CD4-positive, alpha-beta T cell treated with Interleukin-15 for 4 hours (primary cell): ENCODE measurements around the gene XPOT.

Source experiments
- DNase-seq: peaks from one replicate; pipeline ENCODE4 v3.0.0-alpha.2; 2020; ENCODE audit warnings: low spot score

Gene XPOT

DNA sequence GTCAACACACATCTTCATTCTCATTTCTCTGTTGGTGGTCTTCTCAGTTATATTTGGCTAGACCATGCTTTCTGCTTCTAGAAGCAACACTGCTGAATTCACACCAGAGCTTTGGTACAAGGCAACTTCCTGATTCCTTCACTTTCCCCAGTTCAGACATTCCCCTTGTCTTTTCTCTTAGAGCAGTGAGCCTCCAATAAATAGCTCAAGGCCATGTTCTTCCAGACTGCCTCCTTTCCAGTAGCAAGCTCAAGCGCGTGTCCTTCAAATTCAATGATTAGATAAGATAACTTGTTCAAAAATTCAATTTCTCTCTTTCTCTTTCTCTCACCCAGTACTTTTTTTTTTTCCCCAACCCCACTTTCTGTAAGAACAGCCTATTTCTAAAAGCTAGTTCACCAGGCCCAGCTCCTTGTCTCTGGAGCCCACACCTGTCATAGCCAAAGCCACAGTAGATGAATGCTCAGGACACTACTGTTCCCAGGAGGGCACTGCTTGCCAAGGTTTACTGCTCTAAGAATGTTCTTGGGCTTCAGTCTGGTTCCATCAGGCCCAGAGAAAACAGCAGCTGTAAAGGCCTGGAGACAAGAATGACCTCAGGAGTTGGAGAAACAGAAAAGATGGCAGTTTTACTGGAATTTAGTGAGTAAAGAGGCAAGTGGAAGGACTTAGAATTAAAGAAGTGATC lies 65.4 kb downstream of the XPOT start:
- DNase-seq = no peak

DNA sequence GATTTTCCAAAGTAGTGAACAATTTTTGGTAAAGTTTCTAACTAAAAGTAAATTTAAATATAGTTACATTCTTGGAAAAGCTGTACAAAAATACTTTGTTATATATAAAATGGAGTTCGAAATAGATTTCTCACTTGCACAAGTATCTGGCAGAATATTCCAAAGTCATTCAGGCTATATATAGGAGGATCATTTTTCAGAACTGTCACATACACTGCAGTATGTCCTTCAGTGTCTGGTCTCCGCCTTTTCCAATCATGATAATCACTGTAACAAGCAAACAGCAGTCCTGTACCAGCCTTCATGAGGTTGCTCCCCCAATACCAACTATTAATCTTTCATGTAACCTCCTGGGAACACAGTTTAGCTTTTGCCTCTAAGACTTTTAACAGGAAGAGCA lies 66.3 kb downstream of the XPOT start:
- DNase-seq = no peak

DNA sequence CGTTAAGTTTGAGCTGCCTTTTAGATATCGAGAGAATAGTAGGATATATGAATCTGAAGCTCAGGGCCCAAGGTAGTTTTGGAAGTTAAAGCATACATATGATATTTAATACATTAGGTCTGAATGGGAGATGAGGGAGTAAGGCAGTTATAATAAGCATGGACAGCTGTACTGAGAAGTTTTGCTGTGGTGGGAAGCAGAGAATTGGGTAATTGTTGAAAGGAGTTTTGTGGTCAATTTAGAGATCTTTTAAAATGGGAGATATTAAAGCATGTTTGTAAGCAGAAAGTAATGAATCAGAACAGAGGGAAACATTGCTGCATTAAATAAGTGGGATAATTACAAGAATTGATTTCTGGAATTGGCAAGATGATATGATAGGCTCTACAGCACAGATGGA lies 69.0 kb downstream of the XPOT start:
- DNase-seq = no peak

DNA sequence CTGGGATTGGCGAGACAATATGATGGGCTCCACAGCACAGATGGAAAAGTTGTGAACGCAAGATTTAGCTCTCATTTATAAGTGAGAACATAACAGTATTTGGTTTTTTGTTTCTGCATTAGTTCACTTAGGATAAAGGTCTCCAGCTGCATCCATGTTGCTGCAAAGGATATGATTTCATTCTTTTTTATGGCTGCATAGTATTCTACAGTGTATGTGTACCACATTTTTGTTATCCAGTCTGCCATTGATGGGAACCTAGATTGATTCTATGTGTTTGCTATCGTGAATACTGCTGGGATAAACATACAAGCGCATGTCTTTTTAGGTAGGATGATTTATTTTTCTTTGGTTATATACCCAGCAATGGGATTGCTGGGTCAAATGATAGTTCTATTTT lies 71.3 kb downstream of the XPOT start:
- DNase-seq = no peak

DNA sequence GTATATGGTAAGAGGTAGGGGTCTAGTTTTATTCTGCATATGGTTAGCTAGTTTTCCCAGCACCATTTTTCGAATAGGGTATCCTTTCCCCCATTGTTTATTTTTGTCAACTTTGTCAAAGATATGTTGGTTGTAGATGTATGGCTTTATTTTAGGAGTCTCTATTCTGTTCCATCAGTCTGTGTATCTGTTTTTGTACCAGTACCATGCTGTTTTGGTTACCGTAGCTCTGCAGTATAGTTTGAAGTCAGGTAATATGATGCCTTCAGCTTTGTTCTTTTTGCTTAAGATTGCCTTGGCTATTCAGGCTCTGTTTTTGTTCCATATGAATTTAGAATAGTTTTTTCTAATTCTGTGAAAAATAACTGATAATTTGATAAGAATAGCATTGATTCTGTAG lies 72.7 kb downstream of the XPOT start:
- DNase-seq = no peak

DNA sequence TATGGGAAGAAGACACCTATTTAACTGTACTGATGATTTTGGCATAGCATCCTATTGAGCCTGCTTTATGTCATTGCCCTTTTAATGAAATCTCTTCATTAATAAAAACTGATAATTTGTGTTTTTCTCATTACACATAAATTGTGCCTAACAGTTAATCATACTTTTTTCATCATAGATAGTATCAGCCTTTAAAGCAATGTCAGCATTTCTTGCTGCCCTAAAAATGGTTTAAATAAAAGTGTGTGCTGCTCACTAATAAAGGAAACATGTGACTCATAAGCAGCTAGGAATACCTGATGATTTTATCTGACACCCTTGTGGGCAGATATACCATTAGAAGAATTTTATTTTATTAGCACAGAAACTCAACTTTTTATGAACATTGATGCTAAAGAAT lies 74.5 kb downstream of the XPOT start:
- DNase-seq = no peak

DNA sequence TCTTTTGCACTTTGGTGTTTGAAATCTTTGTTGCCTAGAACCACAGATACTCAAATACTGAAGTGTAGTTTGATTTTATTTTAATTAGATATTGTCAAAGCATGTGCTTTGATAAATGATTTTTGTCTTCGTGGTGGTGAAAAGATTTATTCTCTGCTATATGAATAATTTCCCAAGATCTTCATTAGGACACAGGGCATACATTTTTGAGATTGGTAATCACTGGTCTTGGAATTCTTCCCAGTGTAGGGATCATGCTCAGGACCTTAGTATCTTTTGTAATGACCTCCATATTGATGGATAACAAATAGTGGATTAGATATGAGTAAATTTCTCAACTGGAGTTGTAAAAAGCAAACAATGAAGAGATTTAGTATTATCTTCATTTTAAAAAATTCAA lies 76.0 kb downstream of the XPOT start:
- no peak for DNase-seq

DNA sequence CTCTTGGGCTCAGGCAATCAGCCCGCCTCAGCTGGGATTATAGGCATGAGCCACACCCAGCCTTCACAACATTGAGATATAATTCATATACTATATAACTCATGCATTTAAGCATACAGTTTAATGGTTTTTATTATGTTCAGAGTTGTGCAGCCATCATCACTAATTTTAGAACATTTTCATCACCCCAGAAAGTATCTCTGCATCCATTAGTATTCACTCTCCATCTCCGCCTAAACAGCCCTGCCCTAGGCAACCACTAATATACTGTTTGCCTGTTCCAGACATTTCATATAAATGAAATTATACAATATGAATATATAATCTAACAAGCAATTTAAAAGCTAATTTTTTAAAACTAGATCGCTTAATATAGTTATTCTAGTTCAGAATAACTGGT lies 82.5 kb downstream of the XPOT start:
- no peak for DNase-seq

DNA sequence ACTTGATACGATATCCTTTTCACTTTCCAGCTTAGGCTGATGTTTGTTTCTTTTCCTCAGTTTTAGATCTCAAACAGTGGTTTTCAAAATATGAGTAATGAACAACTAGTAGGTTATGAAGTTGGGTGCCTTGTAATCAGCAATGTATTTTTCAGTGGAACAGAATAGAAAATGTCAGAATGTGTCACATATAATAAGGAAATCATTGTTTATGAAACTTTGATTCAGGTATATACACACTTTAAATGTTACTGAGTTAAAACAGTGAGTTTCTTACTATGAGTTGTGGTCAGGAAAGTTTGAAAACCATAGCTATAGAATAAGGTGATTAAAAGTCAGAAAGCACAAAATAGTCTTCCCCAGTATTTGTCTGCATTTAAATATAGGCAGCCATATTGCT lies 87.5 kb downstream of the XPOT start:
- no peak for DNase-seq

DNA sequence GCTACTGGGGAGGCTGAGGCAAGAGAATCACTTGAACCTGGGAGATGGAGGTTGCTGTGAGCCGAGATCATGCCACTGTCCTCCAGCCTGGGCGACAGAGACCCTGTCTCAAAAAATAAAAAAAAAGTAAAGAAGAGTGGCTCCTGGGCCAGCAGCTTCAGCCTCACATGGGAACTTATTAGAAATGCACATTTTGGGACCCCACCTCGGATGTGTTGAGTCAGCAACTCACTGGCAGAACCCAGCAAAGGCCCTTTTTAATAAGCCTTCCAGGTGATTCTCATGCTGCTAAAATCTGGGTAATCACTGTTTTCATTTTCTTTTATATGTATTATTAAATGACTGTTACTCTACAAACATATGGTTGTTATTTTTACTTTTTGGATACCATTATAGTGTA lies 89.3 kb downstream of the XPOT start:
- DNase-seq = no peak

DNA sequence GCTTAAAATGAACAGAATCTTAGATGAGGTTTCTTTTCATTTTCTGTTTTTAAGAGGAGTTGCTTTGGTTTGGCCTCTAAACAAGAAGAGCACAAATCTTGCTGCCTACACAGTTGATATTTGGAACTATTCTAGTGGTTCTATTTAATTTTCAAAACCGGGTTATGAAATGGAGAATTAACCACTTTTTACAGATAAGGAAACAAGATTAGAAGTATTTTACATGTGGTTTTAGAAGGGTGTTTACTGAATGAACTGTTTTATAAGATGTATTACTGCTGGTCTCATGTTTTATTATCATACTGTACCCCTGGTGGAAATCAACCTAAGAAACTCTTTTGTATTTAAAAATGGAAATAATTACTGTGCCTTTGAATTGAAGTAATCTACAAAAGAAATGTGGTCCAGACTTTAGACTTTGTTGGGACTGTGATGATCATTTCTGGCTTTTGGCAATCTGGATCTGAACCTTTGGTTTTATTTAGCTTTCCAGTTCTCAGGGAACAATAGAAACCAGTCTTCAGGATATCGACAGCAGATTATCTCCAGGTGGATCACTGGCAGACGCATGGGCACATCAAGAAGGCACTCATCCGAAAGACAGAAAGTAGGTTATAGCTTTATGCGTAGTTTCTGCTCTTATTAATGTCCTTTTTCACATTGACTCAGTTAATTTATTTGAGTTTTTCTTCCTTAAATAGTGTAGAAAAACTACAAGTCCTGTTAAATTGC lies 91.0 kb downstream of the XPOT start:
- no peak for DNase-seq

DNA sequence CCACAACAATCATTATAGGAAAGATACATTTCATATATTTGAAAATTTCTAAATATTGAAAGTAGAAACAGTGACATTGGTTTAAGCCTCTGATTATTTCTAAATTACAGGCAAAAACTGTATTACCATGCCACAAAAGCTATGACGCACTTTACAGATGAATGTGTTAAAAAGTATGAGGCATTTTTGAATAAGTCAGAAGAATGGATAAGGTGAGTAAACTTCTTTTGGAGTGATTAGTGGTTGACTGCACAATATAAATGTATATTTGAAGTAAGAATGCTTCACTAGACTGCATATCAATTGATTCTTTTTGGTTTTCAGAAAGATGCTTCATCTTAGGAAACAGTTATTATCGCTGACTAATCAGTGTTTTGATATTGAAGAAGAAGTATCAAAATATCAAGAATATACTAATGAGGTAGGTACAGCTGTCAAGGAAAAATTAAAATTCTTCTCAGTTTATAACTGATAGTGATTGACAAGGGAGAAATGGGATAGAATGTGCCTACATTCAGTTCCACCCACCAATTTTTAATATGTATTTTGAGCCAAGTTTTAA lies 92.7 kb downstream of the XPOT start:
- DNase-seq = no peak

DNA sequence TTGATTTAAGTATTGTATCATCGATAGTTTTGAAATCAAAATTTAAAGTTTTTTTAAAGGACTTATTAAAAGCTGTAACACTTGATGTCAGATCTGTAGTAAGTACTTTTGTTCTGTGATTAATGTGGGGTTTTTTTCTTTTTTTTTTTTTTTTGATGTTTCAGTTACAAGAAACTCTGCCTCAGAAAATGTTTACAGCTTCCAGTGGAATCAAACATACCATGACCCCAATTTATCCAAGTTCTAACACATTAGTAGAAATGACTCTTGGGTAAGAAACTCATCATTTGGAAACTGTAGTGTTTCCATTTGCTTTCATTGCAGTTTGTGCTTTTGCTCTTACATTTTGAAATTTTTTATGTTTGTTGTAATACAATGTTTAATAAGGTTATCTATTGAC lies 93.3 kb downstream of the XPOT start:
- no peak for DNase-seq

DNA sequence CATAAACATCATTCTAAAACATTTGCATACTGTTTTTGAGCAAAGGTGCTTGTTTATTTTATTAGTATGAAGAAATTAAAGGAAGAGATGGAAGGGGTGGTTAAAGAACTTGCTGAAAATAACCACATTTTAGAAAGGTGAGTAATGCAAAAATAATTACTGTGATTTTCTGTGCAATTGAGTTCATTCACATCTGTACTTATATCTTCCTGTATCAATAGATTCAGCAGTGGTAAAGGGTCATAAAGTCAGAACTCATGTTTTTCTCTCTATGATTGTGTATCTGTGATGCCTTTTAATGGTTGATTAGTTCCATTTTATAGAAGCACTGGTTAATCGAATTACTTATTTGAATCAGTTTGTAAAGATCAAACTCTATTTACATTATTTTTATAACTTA lies 93.7 kb downstream of the XPOT start:
- DNase-seq = no peak

DNA sequence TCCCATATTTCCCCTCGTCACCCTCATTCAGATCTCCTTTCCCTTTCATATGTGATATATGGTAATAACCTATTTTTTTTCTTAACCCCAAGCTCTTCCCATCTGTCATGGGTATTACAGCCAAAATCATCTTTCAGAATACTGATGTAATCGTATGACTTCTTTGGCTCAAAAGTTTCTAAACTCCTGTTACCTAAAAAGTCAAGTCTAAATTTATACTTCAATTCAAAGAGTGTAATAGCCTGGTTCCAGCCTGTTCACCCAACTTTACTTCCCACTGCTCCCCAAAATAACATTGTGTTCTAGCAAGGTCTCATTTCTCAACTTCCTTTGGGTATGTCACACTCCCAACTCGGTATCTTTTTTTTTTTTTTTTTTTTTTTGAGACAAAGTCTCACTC lies 96.2 kb downstream of the XPOT start:
- DNase-seq = no peak
